GM18951 (cell line): ENCODE measurements around the gene CTXN1.

Experiments
- POLR2A ChIP-seq: IDR thresholded peaks from 4 replicates; pipeline ENCODE4 v1.6.1; 2011; ENCODE audit warnings: mild to moderate bottlenecking; ENCODE audit not compliant: insufficient read length, insufficient read depth; ENCODE audit errors: extremely low read depth
- in situ Hi-C: fragments of 300-500 bp; cut with MboI; formaldehyde crosslinking; loops from one replicate; pipeline ENCODE4 v1.12.0; 2022; ENCODE audit warnings: low sequenced_read_pairs, mixed read lengths, inconsistent platforms; ENCODE audit not compliant: unreplicated experiment

CTXN1 gene

GRCh38 chr19:7926727-7927604 is 1.0 kb upstream of the CTXN1 start:
- no peak for TF ChIP-seq POLR2A
- in situ Hi-C loops = no loop called here

DNA sequence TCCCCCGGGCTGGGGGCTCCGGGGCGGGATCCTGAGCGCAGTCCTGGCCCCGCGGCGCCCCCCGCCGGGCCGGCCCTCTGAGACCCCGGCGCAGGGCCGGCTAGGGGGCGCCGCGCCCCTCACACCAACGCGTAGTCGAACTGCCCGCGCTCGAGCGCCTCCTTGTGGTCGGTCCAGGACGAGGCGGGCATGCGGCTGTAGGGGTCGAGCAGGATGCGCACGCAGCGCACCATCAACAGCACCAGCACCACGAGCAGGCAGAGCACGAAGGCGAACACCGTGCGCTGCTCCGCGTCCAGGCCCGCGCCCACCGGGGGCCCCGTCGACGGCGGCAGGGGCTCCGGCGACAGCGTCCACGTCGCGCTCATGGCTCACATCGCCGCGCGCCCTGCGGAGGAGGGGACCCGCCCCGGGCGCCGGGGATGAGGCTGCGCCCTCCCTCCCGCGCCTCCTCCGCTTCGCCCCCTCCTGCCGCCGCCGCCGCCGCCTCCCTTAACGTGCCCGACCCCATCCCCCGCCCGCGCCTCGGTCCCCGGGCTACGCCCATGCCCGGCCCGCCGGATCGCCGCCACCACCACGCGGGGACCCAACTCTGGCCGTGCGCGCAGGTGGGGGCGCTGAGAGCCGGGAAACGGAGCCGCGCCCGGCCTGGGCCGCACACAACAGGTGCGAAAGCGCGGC is 624 bp downstream of the CTXN1 start:
- in situ Hi-C loops = no loop called here
- TF ChIP-seq POLR2A = no peak

DNA sequence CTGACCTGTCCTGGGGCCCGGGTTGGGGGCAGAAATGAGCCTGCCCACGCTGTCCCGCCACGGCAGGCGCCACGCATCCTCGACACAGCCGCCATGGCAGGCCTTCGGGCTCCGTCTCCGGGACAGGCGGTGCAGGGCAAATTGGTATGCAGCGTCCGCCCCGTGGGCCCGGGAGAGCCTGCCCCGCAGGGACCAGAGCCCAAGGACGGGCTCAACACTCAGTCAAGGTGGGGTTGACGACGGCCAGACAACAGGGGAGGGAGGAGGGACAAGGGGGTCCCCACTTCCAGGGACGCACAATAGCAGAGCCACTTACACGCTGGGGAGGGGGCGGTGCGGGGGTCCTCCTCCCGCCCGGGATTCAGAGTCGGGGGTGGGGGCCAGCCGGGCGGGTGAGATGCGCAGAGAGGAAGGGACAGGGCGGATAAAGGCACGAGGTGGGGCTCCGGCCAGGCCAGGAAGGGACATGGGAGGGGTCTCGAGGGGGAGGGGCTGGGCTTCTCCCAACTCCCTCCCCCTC is 1.2 kb downstream of the CTXN1 start:
- in situ Hi-C loops = no loop called here
- TF ChIP-seq POLR2A = no peak

- in situ Hi-C loops = no loop called here
- no peak for TF ChIP-seq POLR2A
Observed at GRCh38 chr19:7924241-7924640, 1.7 kb downstream of the CTXN1 start.

DNA sequence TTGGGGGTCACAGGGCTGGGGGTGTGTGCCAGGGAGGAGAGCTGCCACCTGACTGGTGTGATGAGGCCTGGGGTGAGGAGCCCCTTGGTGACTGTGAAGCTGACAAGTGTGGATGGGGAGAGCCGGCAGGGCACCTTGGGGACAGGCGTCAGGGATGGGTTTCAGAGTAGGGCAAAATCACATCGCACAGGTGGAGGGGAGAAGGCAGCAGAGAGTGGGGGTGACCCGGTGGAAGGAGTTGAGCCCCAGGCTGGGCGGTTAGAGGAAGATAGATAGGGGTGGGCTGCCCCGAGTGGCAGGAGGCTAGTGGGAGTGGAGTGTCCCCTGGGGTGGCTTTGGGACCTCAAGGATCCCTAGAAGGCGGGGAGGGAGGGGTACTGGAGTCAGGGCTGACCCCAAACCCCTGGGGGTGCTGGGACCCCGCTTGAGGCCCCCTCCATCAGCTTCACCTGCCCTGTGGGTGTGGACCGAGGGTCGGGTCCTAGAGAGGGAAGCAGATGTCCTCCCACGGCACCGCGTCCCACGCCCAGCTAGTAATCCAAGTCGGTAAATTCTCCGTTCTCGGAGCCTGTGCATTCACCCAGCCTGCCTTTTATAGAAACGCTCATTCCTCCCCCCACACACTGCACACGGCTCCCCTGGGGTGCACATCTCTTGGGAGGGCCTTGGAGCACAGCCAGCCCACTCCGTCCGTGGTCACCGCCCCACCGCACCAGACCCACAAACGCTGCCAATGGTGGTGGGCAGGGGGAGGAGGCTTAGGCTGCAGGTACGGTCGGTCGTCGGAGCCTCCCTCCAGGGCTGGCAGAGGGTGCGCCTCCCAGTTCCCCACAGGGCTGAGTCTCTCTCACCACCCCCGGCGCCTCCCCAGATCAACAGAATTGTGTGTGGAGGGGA is 2.4 kb downstream of the CTXN1 start:
- in situ Hi-C loops = no loop called here
- no peak for TF ChIP-seq POLR2A

DNA sequence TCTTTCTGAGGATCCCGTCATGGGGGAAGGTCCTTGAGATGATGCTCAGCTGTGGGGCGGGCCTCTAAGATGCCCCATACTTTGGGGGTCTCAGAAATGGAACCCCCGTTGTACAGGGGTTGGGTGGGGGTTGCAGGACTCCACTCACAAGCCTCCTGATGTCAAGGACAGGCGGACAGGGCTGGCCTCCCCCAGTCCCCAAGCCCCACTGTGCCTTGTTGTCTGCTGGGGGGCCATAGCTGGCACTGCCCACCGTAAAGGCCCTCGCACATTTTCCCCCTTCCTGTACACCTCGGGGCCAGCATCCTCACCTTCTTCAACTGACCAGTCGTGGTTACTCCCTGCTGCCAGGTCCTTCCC is 3.1 kb downstream of the CTXN1 start:
- no peak for TF ChIP-seq POLR2A
- in situ Hi-C loops = no loop called here

DNA sequence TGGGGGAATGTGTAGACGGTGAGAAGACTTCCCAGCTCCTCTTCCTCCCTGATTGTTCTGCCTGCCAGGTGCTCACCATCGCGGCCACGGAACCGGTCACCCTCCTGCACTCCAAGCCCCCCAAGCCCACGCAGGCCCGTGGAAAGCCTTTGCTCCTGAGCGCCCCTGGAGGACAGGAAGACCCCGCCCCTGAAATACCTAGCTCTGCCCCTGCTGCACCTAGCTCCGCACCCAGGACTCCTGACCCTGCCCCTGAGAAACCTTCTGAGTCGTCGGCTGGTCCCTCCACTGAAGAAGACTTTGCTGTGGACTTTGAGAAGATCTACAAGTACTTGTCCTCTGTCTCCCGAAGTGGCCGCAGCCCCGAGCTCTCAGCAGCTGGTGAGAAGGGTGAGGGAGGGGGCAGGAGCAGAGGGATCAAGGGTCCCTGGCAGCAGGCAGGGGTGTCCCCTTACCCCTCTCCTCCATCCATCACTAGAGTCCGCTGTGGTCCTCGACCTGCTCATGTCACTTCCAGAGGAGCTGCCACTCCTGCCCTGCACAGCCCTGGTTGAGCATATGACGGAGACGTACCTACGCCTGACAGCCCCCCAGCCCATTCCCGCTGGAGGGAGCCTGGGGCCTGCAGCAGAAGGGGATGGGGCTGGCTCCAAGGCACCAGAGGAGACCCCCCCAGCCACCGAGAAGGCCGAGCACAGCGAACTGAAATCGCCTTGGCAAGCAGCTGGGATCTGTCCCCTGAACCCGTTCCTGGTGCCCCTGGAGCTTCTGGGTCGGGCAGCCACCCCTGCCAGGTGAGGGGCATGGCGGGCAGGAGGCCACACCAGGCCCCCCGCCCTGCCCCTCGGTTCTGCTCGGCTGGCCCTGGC is 3.7 kb downstream of the CTXN1 start:
- TF ChIP-seq POLR2A = no peak
- in situ Hi-C loops = no loop called here

DNA sequence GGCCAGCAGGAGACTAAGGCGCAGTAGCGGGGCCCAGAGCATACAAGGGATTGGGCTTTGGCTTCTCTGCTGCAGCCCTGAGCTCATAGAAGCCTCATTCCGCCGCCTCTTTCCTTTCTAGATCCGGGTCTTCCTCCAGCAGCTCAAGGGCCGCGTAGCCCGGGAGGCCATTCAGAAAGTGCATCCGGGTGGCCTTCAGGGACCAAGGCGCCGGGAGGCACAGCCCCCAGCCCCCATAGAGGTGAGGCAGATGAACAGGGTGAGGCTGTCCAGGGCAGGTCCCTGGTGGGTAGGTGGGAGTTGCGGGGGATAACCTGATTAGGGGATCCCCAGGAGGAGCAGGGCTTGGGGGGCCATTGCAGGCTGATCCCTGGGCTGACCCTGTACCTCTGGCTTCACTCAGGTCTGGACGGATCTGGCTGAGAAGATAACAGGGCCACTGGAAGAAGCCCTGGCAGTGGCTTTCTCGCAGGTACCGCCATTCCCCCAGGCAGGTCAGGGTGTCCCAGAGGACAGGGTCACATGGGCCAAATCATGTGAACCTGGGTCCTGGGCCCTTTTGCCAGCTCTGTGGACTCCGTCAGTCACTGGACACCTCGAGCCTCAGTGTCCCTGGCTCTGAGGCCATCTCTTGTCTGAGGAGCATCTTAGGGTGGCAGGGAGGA is 4.5 kb downstream of the CTXN1 start:
- in situ Hi-C loops = no loop called here
- no peak for TF ChIP-seq POLR2A

GRCh38 chr19:7920519-7921301 is 5.2 kb downstream of the CTXN1 start:
- TF ChIP-seq POLR2A = peak; percentile 15
- in situ Hi-C loops = no loop called here

DNA sequence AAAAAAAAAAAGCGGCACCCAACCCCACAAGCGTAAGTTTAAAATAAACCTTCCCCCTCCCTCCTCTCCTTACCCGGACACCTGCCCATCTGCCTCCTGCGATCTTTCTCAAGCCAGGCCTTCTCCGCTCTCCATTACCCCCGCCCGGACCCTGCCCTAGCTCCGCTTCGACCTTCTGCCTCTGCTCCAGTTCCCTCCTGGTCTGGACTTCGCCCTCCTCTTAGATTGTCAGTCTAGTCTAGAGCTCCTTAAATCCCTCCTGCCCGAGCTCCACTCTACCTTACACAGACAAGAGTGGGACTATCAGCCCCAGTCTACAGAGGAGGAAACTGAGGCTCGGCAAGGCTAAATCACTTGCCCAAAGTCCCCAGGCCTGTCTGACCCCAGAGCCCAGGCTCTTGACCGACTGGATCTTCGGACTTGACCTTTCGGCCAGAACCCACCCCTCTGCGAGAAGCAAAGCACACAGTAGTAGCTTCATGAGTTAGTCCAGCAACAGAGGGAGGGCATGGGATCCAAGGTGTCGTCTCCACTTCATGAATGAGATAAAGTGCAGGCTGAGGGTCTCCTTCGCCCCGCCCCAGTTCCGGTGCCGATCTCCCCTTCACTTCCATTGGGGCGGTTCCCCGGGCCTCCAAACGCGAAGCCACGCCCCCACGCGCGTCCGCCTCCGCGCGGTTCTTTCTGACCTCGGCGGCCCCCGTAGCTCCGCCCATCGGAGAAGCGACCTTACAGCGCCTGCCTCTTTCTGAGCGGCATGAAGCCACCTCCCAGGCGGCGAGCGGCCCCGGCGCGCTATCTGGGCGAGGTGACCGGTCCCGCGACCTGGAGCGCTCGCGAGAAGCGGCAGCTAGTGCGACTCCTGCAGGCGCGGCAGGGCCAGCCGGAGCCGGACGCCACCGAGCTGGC is 6.1 kb downstream of the CTXN1 start, which contains the start of gene SNAPC2:
SNAPC2 (plus strand) TSS at position 729 of the 909 bp plus-strand sequence; CDS start at position 758, 29 bp downstream.
- TF ChIP-seq POLR2A = peak; percentile 73
- in situ Hi-C loops = no loop called here
